PC-3 (cell line): ENCODE measurements around the gene PSMC3IP. TPM values are rescaled to one million over a fixed set of nuclear protein-coding genes. Genes with fewer than 3 reads are reported as not detected.
A peak's percentile ranks its signal among the peaks of the same experiment; 100 is the strongest.
"Not testable (repeated sequence)": the region's sequence is repeated elsewhere in the genome, so short reads cannot be mapped to it uniquely, and the experiment has no call there.

ENCODE experiments used
- ATAC-seq: fragments of 200-7000 bp; cut with Tn5 transposase; 2 replicates; pipeline ENCODE4 v1.9.1; 2020; ENCODE audit warnings: mild to moderate bottlenecking, moderate library complexity
- BruUV-seq: library from RNA; stranded (reverse); fragments of 400-500 nt; replicated peaks from 2 replicates; lab custom pipeline; 2021; lab: Mats Ljungman, UMichigan
- CTCF ChIA-PET: fragments of 300-600 bp; sonication (Branson Sonifier 250); formaldehyde crosslinking; loops from one replicate; lab custom pipeline; 2022; ENCODE audit warnings: antibody characterized with exemption; lab: Charles Lee
- POLR2A ChIA-PET: fragments of 300-600 bp; sonication (Branson Sonifier 250); formaldehyde crosslinking; loops from one replicate; lab custom pipeline; 2022; ENCODE audit warnings: antibody characterized with exemption; ENCODE audit not compliant: unreplicated experiment; lab: Charles Lee
- DNase-seq: peaks from one replicate; pipeline ENCODE4 v3.0.0-alpha.2; 2015
- H2AFZ ChIP-seq: fragments of 300-600 bp; sonication (generic); 2 replicates; pipeline ENCODE4 v1.6.0; 2016; ENCODE audit warnings: antibody characterized with exemption, low read length
- H3F3A ChIP-seq: fragments of 300-600 bp; sonication (generic); one replicate; pipeline ENCODE4 v1.6.0; 2017; ENCODE audit warnings: antibody characterized with exemption, low read length, control low read depth, mild to moderate bottlenecking; ENCODE audit not compliant: unreplicated experiment
- H3K27ac ChIP-seq: fragments of 300-600 bp; sonication (generic); 2 replicates; pipeline ENCODE4 v1.5.1; 2016; ENCODE audit warnings: mild to moderate bottlenecking, low read length
- H3K27me3 ChIP-seq: fragments of 300-600 bp; sonication (generic); 2 replicates; pipeline ENCODE4 v1.6.1; 2016; ENCODE audit warnings: low read length, mixed read lengths
- H3K36me3 ChIP-seq: fragments of 300-600 bp; sonication (generic); 2 replicates; pipeline ENCODE4 v1.6.1; 2016; ENCODE audit warnings: low read depth, mixed run types, low read length, mixed read lengths
- H3K4me1 ChIP-seq: fragments of 300-600 bp; sonication (generic); 2 replicates; pipeline ENCODE4 v1.5.1; 2016; ENCODE audit warnings: low read length; ENCODE audit not compliant: insufficient read depth
- H3K4me2 ChIP-seq: fragments of 300-600 bp; sonication (generic); 2 replicates; pipeline ENCODE4 v1.6.0; 2016; ENCODE audit warnings: low read length
- H3K4me3 ChIP-seq: fragments of 300-600 bp; sonication (generic); 2 replicates; pipeline ENCODE4 v1.5.1; 2016; ENCODE audit warnings: mild to moderate bottlenecking, low read length, mixed read lengths
- H3K79me2 ChIP-seq: fragments of 300-600 bp; sonication (generic); 2 replicates; pipeline ENCODE4 v1.6.1; 2017; ENCODE audit warnings: low read length, mixed read lengths
- H3K9ac ChIP-seq: fragments of 300-600 bp; sonication (generic); 2 replicates; pipeline ENCODE4 v1.6.0; 2016; ENCODE audit warnings: mild to moderate bottlenecking, low read length
- H3K9me2 ChIP-seq: fragments of 300-600 bp; sonication (generic); replicated peaks from 2 replicates; pipeline ENCODE4 v1.6.1; 2016; ENCODE audit warnings: mixed run types, low read length, mixed read lengths
- H3K9me3 ChIP-seq: fragments of 300-600 bp; sonication (generic); 2 replicates; pipeline ENCODE4 v1.6.1; 2016; ENCODE audit warnings: low read length, mixed read lengths
- H4K20me1 ChIP-seq: fragments of 300-600 bp; sonication (generic); 2 replicates; pipeline ENCODE4 v1.6.1; 2016; ENCODE audit warnings: low read length, mixed read lengths
- EZH2 ChIP-seq: fragments of 300-600 bp; sonication (generic); IDR thresholded peaks from one replicate; pipeline ENCODE4 v1.6.1; 2017; ENCODE audit warnings: antibody characterized with exemption, mild to moderate bottlenecking, low read length; ENCODE audit not compliant: unreplicated experiment
- EZH2phosphoT487 ChIP-seq: fragments of 300-600 bp; sonication (generic); IDR thresholded peaks from 2 replicates; pipeline ENCODE4 v1.6.1; 2018; ENCODE audit warnings: mild to moderate bottlenecking, antibody characterized with exemption, low read length, borderline replicate concordance
- intact Hi-C: fragments of 100-400 bp; cut with micrococcal nuclease; formaldehyde crosslinking; loops from 2 replicates; pipeline ENCODE4 v1.9.0; 2023
- total RNA-seq: library from RNA; depleted of rRNA; stranded (reverse); fragments of >200 nt; gene quantifications from 2 replicates; pipeline ENCODE4 v1.2.3, GENCODE V29; 2014
- TF ChIP-seq, protein P1 (sequence below): fragments of 300-600 bp; sonication (generic); conservative IDR thresholded peaks from 2 replicates; pipeline ENCODE4 v1.5.1; 2017; ENCODE audit warnings: antibody characterized with exemption, low read depth, mild to moderate bottlenecking, low read length

The PSMC3IP gene
- total RNA-seq, 1 experiment from 2014 or later: 20.3 TPM

DNA sequence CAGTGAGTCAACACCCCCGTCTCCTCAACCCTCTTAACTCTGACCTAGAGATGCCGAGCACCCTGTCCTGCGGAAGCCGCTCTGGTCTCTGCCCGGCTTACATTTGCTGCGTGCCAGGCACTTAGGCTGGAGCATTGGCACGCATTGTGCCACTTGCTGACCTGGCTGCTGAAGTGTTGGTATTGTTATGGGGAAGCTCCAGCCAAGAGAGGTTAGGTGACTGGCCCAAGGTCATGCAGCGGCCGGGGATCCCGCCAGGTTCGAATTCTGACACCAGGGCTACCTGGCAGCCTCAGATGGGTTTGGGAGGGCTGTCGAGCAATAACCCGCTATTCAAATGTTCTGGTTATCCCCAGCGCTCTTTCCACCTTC is 29.8 kb downstream of the PSMC3IP start:
- Histone ChIP-seq H3K36me3 (no peaks in the 10 kb centered on the region), H3K9ac (no peak overlapping the region), H4K20me1 (no peaks in the 10 kb centered on the region), H3K27me3 (no peaks in the 10 kb centered on the region), H3K4me2 (peak overlapping the region; percentile 86), H3K9me3 (no peaks in the 10 kb centered on the region), H3K4me3 (peak overlapping the region; percentile 74), H3K9me2 (no peaks in the 10 kb centered on the region), H3F3A (no peaks in the 10 kb centered on the region), H3K27ac (no peak overlapping the region), H2AFZ (peak overlapping the region; percentile 74; the same call in 1 of the 2 replicates), H3K79me2 (no peaks in the 10 kb centered on the region), H3K4me1 (peaks cover 4% of the 10 kb centered on the region; the same call in 1 of the 2 replicates)
- ChIA-PET CTCF (no interaction called here), POLR2A (no interaction called here)
- TF ChIP-seq, protein P1, sequence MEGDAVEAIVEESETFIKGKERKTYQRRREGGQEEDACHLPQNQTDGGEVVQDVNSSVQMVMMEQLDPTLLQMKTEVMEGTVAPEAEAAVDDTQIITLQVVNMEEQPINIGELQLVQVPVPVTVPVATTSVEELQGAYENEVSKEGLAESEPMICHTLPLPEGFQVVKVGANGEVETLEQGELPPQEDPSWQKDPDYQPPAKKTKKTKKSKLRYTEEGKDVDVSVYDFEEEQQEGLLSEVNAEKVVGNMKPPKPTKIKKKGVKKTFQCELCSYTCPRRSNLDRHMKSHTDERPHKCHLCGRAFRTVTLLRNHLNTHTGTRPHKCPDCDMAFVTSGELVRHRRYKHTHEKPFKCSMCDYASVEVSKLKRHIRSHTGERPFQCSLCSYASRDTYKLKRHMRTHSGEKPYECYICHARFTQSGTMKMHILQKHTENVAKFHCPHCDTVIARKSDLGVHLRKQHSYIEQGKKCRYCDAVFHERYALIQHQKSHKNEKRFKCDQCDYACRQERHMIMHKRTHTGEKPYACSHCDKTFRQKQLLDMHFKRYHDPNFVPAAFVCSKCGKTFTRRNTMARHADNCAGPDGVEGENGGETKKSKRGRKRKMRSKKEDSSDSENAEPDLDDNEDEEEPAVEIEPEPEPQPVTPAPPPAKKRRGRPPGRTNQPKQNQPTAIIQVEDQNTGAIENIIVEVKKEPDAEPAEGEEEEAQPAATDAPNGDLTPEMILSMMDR: no peak
- no peak for TF ChIP-seq EZH2phosphoT487
- TF ChIP-seq EZH2: no peak
- ATAC-seq (no peak), DNase-seq (no peak)
- BruUV-seq: no TSS peak
- intact Hi-C loops: no loop called here

DNA sequence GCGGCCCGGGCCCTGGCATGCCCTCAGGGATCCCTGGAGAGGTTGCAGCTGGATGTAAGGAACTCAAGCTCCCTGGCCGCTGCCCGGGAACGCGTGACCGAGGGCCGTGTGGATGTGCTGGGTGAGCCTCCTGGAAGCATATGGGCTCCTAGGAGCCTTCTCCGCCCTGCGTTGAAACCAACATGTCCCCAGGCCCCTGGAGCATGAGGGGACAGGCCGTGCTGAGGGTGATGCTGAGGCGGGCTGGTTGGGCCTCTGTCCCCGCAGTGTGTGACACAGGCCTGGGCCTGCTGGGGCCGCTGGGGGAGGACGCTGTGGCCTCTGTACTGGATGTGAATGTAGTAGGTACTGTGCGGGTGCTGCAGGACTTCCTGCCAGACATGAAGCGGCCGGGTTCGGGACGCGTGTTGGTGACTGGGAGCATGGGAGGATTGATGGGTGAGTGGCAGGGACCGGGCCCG is 30.5 kb downstream of the PSMC3IP start:
- H3F3A ChIP-seq: no peaks in the 10 kb centered on the region
- no peak overlapping the region for H3K4me3 ChIP-seq
- no peak for ATAC-seq
- TF ChIP-seq, protein P1: no peak
- no peak for TF ChIP-seq EZH2
- intact Hi-C loops: no loop called here
- ChIA-PET POLR2A (no interaction called here), CTCF (no interaction called here)
- no peaks in the 10 kb centered on the region for H3K27me3 ChIP-seq
- peaks cover 4% of the 10 kb centered on the region; the same call in 1 of the 2 replicates for H3K4me1 ChIP-seq
- H4K20me1 ChIP-seq: no peaks in the 10 kb centered on the region
- no peak overlapping the region for H3K9ac ChIP-seq
- DNase-seq: no peak
- no peak overlapping the region for H2AFZ ChIP-seq
- no peaks in the 10 kb centered on the region for H3K79me2 ChIP-seq
- no peak overlapping the region for H3K27ac ChIP-seq
- no TSS peak for BruUV-seq
- no peaks in the 10 kb centered on the region for H3K36me3 ChIP-seq
- no peak overlapping the region for H3K4me2 ChIP-seq
- H3K9me3 ChIP-seq: no peaks in the 10 kb centered on the region
- no peaks in the 10 kb centered on the region for H3K9me2 ChIP-seq

DNA sequence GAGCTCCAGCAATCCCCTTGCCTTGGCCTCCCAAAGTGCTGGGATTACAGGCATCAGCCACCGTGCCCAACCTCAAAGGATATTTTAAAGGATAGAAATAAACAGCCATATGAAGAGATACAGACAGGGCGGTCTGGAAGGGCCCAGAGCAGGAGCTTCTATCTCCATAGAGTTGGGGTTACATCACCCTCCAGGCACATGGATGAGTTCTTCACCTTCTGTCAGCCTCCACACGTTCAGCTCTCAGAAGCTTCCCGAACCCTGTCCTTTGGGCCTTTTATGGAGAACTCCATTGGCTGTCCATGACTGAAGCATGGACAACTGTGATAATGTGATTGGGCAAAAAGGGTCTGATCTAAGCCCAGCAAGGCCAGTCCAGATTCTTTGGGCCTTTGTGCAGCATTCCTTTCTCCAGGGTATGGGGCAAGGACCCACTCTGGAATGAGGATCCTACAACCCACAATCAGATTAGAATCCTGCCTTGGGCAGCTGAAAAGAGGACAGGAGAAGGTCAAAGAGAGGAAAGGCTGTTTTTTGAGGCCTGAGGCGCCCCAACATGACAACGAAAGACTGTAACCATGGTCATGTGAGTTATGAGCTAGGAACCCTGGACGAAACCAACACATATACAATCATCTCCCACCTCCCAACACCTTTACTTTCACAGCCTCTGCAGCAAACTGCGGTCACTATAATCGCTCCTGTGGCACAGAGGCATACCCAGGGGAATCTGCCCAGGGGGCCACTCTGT is 31.6 kb downstream of the PSMC3IP start:
- H3K27me3 ChIP-seq, H3K9me2 ChIP-seq, H3K4me3 ChIP-seq, BruUV-seq, ATAC-seq, H3K9me3 ChIP-seq, DNase-seq, CTCF ChIA-PET, H4K20me1 ChIP-seq, POLR2A ChIA-PET, H3K4me2 ChIP-seq, intact Hi-C loops, H3K9ac ChIP-seq, H3K79me2 ChIP-seq, H3K36me3 ChIP-seq, H3F3A ChIP-seq, H3K27ac ChIP-seq, H2AFZ ChIP-seq: not testable (repeated sequence)
- H3K4me1 ChIP-seq: peaks cover 14% of the 10 kb centered on the region
